Esophagus muscularis mucosa (tissue), 3 donors: ENCODE results near the gene BASP1.

Experiments used
- CTCF ChIP-seq, 3 experiments: fragments of 200-600 bp in 2 of 3; fragments of 450-650 bp in 1 of 3; sonication (generic) in 2 of 3; IDR thresholded peaks; one replicate each; pipeline ENCODE4 v1.5.1; 2017 to 2019; ENCODE audit warnings: antibody characterized with exemption in 3 of 3, mild to moderate bottlenecking in 2 of 3, moderate library complexity in 1 of 3
- POLR2A ChIP-seq: fragments of 450-650 bp; IDR thresholded peaks from one replicate; pipeline ENCODE4 v1.6.1; 2017; ENCODE audit warnings: antibody characterized with exemption, moderate library complexity, mild to moderate bottlenecking, low read depth

- TF ChIP-seq CTCF (IDR thresholded peaks at IDR 0.05) (no peak), POLR2A (no peak)
Observed at GRCh38 chr5:17255471-17256021, 38.1 kb downstream of the BASP1 start.
